Testis (tissue), 3 donors: ENCODE results near the gene NDRG3. TPM values are rescaled to one million over a fixed set of nuclear protein-coding genes. Genes with fewer than 3 reads are reported as not detected.
"Not testable (repeated sequence)": the region's sequence is repeated elsewhere in the genome, so short reads cannot be mapped to it uniquely, and the experiment has no call there.

ENCODE experiments used
- DNase-seq: peaks from one replicate; pipeline ENCODE4 v3.0.0-alpha.2; 2019
- H3K27ac ChIP-seq, 2 donors: fragments of 200-600 bp; sonication (generic); one replicate each; pipeline ENCODE4 v1.5.1; 2019
- H3K27me3 ChIP-seq: fragments of 200-600 bp; sonication (generic); one replicate; pipeline ENCODE4 v1.5.1; 2019
- H3K36me3 ChIP-seq: fragments of 200-600 bp; sonication (generic); one replicate; pipeline ENCODE4 v1.5.1; 2017; ENCODE audit warnings: low read depth; ENCODE audit errors: missing control alignments
- H3K4me1 ChIP-seq: fragments of 200-600 bp; sonication (generic); one replicate; pipeline ENCODE4 v1.5.1; 2019
- H3K4me3 ChIP-seq, 2 donors: fragments of 200-600 bp; sonication (generic); one replicate each; pipeline ENCODE4 v1.5.1; 2017 to 2019
- H3K9me3 ChIP-seq: fragments of 200-600 bp; sonication (generic); one replicate; pipeline ENCODE4 v1.5.1; 2017
- POLR2A ChIP-seq: fragments of 450-650 bp; IDR thresholded peaks from one replicate; pipeline ENCODE4 v1.6.1; 2017; ENCODE audit warnings: antibody characterized with exemption, mild to moderate bottlenecking, moderate library complexity
- WGBS, 2 donors: methylation state at CpG; one replicate each; pipeline ENCODE4 v1.1.5; 2018; 5-methylcytosine and 5-hydroxymethylcytosine counted together
- intact Hi-C: fragments of 100-400 bp; cut with DNase I; formaldehyde crosslinking; loops from one replicate; pipeline ENCODE4 v1.15.1; 2023; ENCODE audit warnings: low total_unique reads
- polyA plus RNA-seq: library from polyadenylated mRNA; stranded (reverse); fragments of 350-450 nt; fragmentation: Illumina TruSeq; extraction: RNeasy Lipid Tissue Mini Kit (QIAGEN cat#74804); gene quantifications from one replicate; pipeline ENCODE4 v1.2.3, GENCODE V29; 2014; ENCODE audit warnings: low read depth, low replicate concordance; ENCODE audit not compliant: insufficient read depth
- total RNA-seq, 2 donors: library from RNA; depleted of rRNA; stranded (reverse); fragments of >200 nt; gene quantifications; one replicate each; pipeline ENCODE4 v1.2.3, GENCODE V29; 2016
- TF ChIP-seq, protein P1 (sequence below), 3 experiments: fragments of 450-650 bp in 2 of 3; fragments of 200-600 bp in 1 of 3; sonication (generic) in 1 of 3; IDR thresholded peaks; one replicate each; pipeline ENCODE4 v1.5.1; 2016 to 2019; ENCODE audit warnings: antibody characterized with exemption in 3 of 3, mild to moderate bottlenecking in 2 of 3, moderate library complexity in 1 of 3

The NDRG3 gene
- total and polyA plus RNA-seq, 3 donors from 2014 or later: 65.3 to 202 (median 70.7) TPM

DNA sequence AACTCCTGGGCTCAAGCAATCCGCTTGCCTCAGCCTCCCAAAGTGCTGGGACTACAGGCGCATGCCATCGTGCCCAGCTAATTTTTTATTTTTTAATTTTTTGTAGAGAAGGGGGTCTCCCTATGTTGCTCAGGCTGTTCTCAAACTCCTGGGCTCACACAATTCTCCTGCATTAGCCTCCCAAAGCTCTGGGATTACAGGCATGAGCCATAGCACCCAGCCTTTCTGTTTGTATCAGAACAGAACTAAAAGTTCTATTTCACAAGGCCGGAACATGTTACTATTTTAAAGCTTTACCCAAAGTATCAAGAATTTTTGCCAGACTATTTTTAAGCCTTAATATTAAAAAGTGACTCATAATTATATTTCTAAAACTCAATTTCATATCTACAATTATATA lies 42.4 kb downstream of the NDRG3 start:
- WGBS, 2 donors: 51 to 59% methylated on average over 4 of the region's 4 CpGs
- no peaks in the 10 kb centered on the region for H3K9me3 ChIP-seq
- peak; percentile 30 for DNase-seq
- intact Hi-C loops: no loop called here
- H3K36me3 ChIP-seq: no peaks in the 10 kb centered on the region
- peak overlapping the region; percentile 48 to 79 for H3K27ac ChIP-seq
- TF ChIP-seq, protein P1, sequence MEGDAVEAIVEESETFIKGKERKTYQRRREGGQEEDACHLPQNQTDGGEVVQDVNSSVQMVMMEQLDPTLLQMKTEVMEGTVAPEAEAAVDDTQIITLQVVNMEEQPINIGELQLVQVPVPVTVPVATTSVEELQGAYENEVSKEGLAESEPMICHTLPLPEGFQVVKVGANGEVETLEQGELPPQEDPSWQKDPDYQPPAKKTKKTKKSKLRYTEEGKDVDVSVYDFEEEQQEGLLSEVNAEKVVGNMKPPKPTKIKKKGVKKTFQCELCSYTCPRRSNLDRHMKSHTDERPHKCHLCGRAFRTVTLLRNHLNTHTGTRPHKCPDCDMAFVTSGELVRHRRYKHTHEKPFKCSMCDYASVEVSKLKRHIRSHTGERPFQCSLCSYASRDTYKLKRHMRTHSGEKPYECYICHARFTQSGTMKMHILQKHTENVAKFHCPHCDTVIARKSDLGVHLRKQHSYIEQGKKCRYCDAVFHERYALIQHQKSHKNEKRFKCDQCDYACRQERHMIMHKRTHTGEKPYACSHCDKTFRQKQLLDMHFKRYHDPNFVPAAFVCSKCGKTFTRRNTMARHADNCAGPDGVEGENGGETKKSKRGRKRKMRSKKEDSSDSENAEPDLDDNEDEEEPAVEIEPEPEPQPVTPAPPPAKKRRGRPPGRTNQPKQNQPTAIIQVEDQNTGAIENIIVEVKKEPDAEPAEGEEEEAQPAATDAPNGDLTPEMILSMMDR (IDR thresholded peaks at IDR 0.05): no peak
- no peak for TF ChIP-seq POLR2A
- no peaks in the 10 kb centered on the region for H3K27me3 ChIP-seq
- no peak overlapping the region for H3K4me3 ChIP-seq
- H3K4me1 ChIP-seq: peaks cover 10% of the 10 kb centered on the region

DNA sequence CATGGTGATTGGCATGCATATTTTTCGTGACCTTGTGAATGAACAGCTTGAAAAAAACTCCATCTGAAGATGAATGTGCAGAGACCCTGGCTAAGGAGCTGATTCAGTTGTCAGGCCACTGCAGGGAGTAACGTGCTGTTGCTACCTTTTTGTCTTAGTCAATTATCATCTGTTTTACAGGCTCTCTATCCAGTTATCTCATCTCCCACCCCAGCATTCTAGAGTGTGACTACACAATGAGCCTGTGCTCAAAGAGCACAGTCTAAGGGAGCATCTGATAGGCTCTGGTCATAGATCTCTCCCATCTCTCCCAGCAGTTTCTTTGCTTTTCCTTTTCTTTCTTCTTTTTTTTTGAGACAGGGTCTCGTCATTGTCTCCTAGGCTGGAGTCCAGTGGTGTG lies 45.5 kb downstream of the NDRG3 start:
- no peak for DNase-seq
- TF ChIP-seq, protein P1 (IDR thresholded peaks at IDR 0.05): no peak
- TF ChIP-seq POLR2A: no peak

GRCh38 chr20:36695467-36695866 lies 50.4 kb downstream of the NDRG3 start:
- intact Hi-C loops, H3K9me3 ChIP-seq, H3K4me1 ChIP-seq, DNase-seq, H3K27me3 ChIP-seq, H3K36me3 ChIP-seq, H3K4me3 ChIP-seq, H3K27ac ChIP-seq: not testable (repeated sequence)
- 84 to 91% methylated on average over 8 of the region's 8 CpGs for WGBS, 2 donors

More for the DNA sequence above, 45.5 kb downstream of the NDRG3 start:
- WGBS, 2 donors: 56 to 71% methylated on average over 3 of the region's 3 CpGs
- peaks cover 13% of the 10 kb centered on the region for H3K4me1 ChIP-seq
- no peaks in the 10 kb centered on the region for H3K9me3 ChIP-seq
- H3K4me3 ChIP-seq: no peak overlapping the region
- H3K27ac ChIP-seq: no peak overlapping the region
- no peaks in the 10 kb centered on the region for H3K36me3 ChIP-seq
- no peaks in the 10 kb centered on the region for H3K27me3 ChIP-seq
- intact Hi-C loops: no loop called here

GRCh38 chr20:36688630-36689029 lies 57.3 kb downstream of the NDRG3 start:
- H3K9me3 ChIP-seq: no peaks in the 10 kb centered on the region
- 92 to 95% methylated on average over 7 of the region's 7 CpGs for WGBS, 2 donors
- no peak overlapping the region for H3K4me3 ChIP-seq
- no peak for DNase-seq
- H3K36me3 ChIP-seq: no peaks in the 10 kb centered on the region
- intact Hi-C loops: no loop called here
- H3K27ac ChIP-seq: no peak overlapping the region
- TF ChIP-seq, protein P1 (IDR thresholded peaks at IDR 0.05): no peak
- no peak for TF ChIP-seq POLR2A
- no peaks in the 10 kb centered on the region for H3K27me3 ChIP-seq
- H3K4me1 ChIP-seq: no peaks in the 10 kb centered on the region

DNA sequence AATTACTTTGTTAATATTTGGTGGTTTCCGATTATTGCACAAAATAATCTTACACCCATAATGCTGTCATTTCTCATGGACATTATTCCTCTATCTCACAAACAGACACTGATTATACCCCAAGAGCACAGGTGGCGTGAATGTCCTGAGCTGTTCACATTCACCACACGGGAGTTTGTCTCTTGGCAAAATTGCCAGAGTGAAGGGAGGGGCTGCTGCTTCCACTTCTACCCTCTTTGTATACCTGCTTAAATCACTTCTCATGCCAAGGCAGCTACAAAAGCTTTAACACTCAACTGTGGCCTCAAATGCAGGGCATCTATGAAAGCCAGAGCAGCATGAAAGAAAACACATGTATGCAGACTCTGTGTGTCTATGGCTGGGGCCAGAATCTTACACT lies 58.0 kb downstream of the NDRG3 start:
- no peaks in the 10 kb centered on the region for H3K36me3 ChIP-seq
- 77 to 82% methylated on average over 3 of the region's 3 CpGs for WGBS, 2 donors
- no peaks in the 10 kb centered on the region for H3K9me3 ChIP-seq
- no peaks in the 10 kb centered on the region for H3K27me3 ChIP-seq
- intact Hi-C loops: no loop called here
- no peak for DNase-seq
- no peak overlapping the region for H3K27ac ChIP-seq
- H3K4me1 ChIP-seq: no peaks in the 10 kb centered on the region
- TF ChIP-seq POLR2A: no peak
- TF ChIP-seq, protein P1 (IDR thresholded peaks at IDR 0.05): no peak
- H3K4me3 ChIP-seq: no peak overlapping the region
